IMR-90 (cell line): ENCODE data around the gene LYVE1. TPM values are rescaled to one million over a fixed set of nuclear protein-coding genes. Genes with fewer than 3 reads are reported as not detected.

Source experiments
- ATAC-seq: fragments of 200-7000 bp; cut with Tn5 transposase; 2 replicates; pipeline ENCODE4 v1.9.1; 2020; ENCODE audit warnings: low read depth, mild to moderate bottlenecking, moderate library complexity
- BruUV-seq: library from RNA; stranded (reverse); fragments of 400-500 nt; replicated peaks from 2 replicates; lab custom pipeline; 2021; lab: Mats Ljungman, UMichigan
- CTCF ChIA-PET: fragments of 300-600 bp; formaldehyde crosslinking; extraction: SDS; loops from one replicate; lab custom pipeline; 2021; ENCODE audit warnings: antibody characterized with exemption; lab: Yijun Ruan, JAX
- POLR2A ChIA-PET: fragments of 300-600 bp; sonication (Branson Sonifier 250); formaldehyde crosslinking; loops from one replicate; lab custom pipeline; 2022; ENCODE audit warnings: antibody characterized with exemption; ENCODE audit not compliant: unreplicated experiment; lab: Charles Lee
- DNase-seq: peaks from one replicate; pipeline ENCODE4 v3.0.0; 2013
- H2AFZ ChIP-seq: replicated peaks from 2 replicates; pipeline ENCODE3; 2013; ENCODE audit warnings: low read length, mild to moderate bottlenecking; ENCODE audit not compliant: poor library complexity
- H2AK5ac ChIP-seq: 2 replicates; pipeline ENCODE4 v1.6.1; 2013; ENCODE audit warnings: low read depth, low read length, inconsistent platforms
- H2AK9ac ChIP-seq: replicated peaks from 2 replicates; pipeline ENCODE3; 2013; ENCODE audit warnings: mild to moderate bottlenecking, low read depth, low read length, moderate library complexity; ENCODE audit not compliant: poor library complexity
- H2BK120ac ChIP-seq: 2 replicates; pipeline ENCODE4 v1.6.1; 2013; ENCODE audit warnings: low read depth, low read length, inconsistent platforms
- H2BK15ac ChIP-seq: 3 replicates; pipeline ENCODE4 v1.6.1; 2013; ENCODE audit warnings: low read depth, low read length, inconsistent platforms
- H2BK20ac ChIP-seq: 2 replicates; pipeline ENCODE4 v1.6.1; 2013; ENCODE audit warnings: low read depth, mild to moderate bottlenecking, inconsistent platforms, low read length, moderate library complexity
- H2BK5ac ChIP-seq: 2 replicates; pipeline ENCODE4 v1.6.1; 2013; ENCODE audit warnings: mild to moderate bottlenecking, low read depth, low read length, inconsistent platforms; ENCODE audit not compliant: poor library complexity, severe bottlenecking
- H3K14ac ChIP-seq: replicated peaks from 2 replicates; pipeline ENCODE4 v1.6.1; 2013; ENCODE audit warnings: low read depth, low read length, inconsistent platforms
- H3K18ac ChIP-seq: 2 replicates; pipeline ENCODE4 v1.6.1; 2013; ENCODE audit warnings: low read depth, low read length, control low read depth
- H3K23ac ChIP-seq: 2 replicates; pipeline ENCODE4 v1.6.1; 2013; ENCODE audit warnings: low read depth, low read length, inconsistent platforms
- H3K27ac ChIP-seq: 2 replicates; pipeline ENCODE4 v1.5.1; 2013; ENCODE audit warnings: mild to moderate bottlenecking, control low read depth, low read length; ENCODE audit not compliant: insufficient read depth
- H3K27me3 ChIP-seq: 2 replicates; pipeline ENCODE4 v1.6.1; 2013; ENCODE audit warnings: low read length; ENCODE audit not compliant: control insufficient read depth, insufficient read depth
- H3K36me3 ChIP-seq: 2 replicates; pipeline ENCODE4 v1.6.1; 2013; ENCODE audit warnings: low read length, mixed read lengths; ENCODE audit not compliant: control insufficient read depth, insufficient read depth
- H3K4ac ChIP-seq: 2 replicates; pipeline ENCODE4 v1.6.1; 2013; ENCODE audit warnings: low read depth, low read length, inconsistent platforms
- H3K4me1 ChIP-seq: 2 replicates; pipeline ENCODE4 v1.6.1; 2013; ENCODE audit warnings: low read length, mixed read lengths; ENCODE audit not compliant: control insufficient read depth, insufficient read depth
- H3K4me2 ChIP-seq: 2 replicates; pipeline ENCODE4 v1.6.1; 2013; ENCODE audit warnings: low read depth, mild to moderate bottlenecking, control low read depth, low read length, moderate library complexity
- H3K4me3 ChIP-seq: 2 replicates; pipeline ENCODE4 v1.5.1; 2013; ENCODE audit warnings: low read depth, mild to moderate bottlenecking, control low read depth, low read length, moderate library complexity; ENCODE audit not compliant: insufficient read depth
- H3K56ac ChIP-seq: 2 replicates; pipeline ENCODE4 v1.6.1; 2013; ENCODE audit warnings: low read length, inconsistent platforms; ENCODE audit not compliant: insufficient read depth; ENCODE audit errors: extremely low read depth
- H3K79me1 ChIP-seq, 2 experiments: 2 replicates each; pipeline ENCODE4 v1.6.1; 2013; ENCODE audit warnings: low read length in 2 of 2, inconsistent platforms in 1 of 2, low read depth in 1 of 2
- H3K9ac ChIP-seq: 2 replicates; pipeline ENCODE4 v1.6.1; 2013; ENCODE audit warnings: low read depth, low read length, control low read depth
- H3K9me1 ChIP-seq: 2 replicates; pipeline ENCODE4 v1.6.1; 2013; ENCODE audit warnings: low read length, inconsistent platforms; ENCODE audit not compliant: insufficient read depth
- H3K9me3 ChIP-seq: 2 replicates; pipeline ENCODE4 v1.6.1; 2013; ENCODE audit warnings: low read length; ENCODE audit not compliant: control insufficient read depth, insufficient read depth
- H4K20me1 ChIP-seq: 2 replicates; pipeline ENCODE4 v1.6.1; 2013; ENCODE audit warnings: low read length, inconsistent platforms; ENCODE audit not compliant: insufficient read depth
- H4K5ac ChIP-seq: 2 replicates; pipeline ENCODE4 v1.6.1; 2013; ENCODE audit warnings: mild to moderate bottlenecking, low read depth, low read length, control low read depth
- H4K8ac ChIP-seq, 2 experiments: 2 replicates each; pipeline ENCODE4 v1.6.1; 2013; ENCODE audit warnings: low read depth in 2 of 2, low read length in 2 of 2, control low read depth in 1 of 2, inconsistent platforms in 1 of 2
- H4K91ac ChIP-seq: 2 replicates; pipeline ENCODE4 v1.6.1; 2013; ENCODE audit warnings: low read depth, low read length, inconsistent platforms; ENCODE audit not compliant: insufficient read depth
- FOS ChIP-seq: fragments of 150-350 bp; IDR thresholded peaks from 2 replicates; pipeline ENCODE4 v1.6.1; 2016; ENCODE audit warnings: low read depth, low read length
- USF2 ChIP-seq: fragments of 150-350 bp; IDR thresholded peaks from 2 replicates; pipeline ENCODE4 v1.6.1; 2017; ENCODE audit warnings: mild to moderate bottlenecking, antibody characterized with exemption, low read length, low read depth
- WGBS, 2 experiments: methylation state at CpG; one replicate each; pipeline versions ENCODE4 v1.1.5 to v1.1.7; 2013; ENCODE audit warnings: missing lambda C conversion rate in 2 of 2; ENCODE audit not compliant: insufficient read length in 1 of 2; ENCODE audit errors: extremely low coverage in 2 of 2; 5-methylcytosine and 5-hydroxymethylcytosine counted together
- dilution Hi-C: fragments of 300-500 bp; cut with HindIII; formaldehyde crosslinking; loops from one replicate; pipeline ENCODE4 v1.14.3; 2018; ENCODE audit warnings: low sequenced_read_pairs; ENCODE audit not compliant: unreplicated experiment
- in situ Hi-C: fragments of 300-500 bp; cut with MboI; formaldehyde crosslinking; loops from 3 replicates; pipeline ENCODE4 v1.14.3; 2019; ENCODE audit warnings: low sequenced_read_pairs, inconsistent platforms, mixed read lengths
- intact Hi-C: fragments of 100-400 bp; cut with micrococcal nuclease; formaldehyde crosslinking; loops from 2 replicates; pipeline ENCODE4 v1.10.0; 2022
- polyA plus RNA-seq, 3 experiments: library from polyadenylated mRNA; depleted of rRNA; stranded (reverse); fragments of >200 nt; gene quantifications; 2 replicates each; pipeline ENCODE4 v1.2.3, GENCODE V29; 2012; ENCODE audit warnings: low replicate concordance in 1 of 3
- total RNA-seq: library from RNA; depleted of rRNA; stranded (reverse); fragments of >200 nt; gene quantifications from 2 replicates; pipeline ENCODE4 v1.2.3, GENCODE V29; 2012

Gene LYVE1
- total and polyA plus RNA-seq, 2 of the 4 experiments (the other 2 are of a cell fraction) = not detected

- peak; percentile 73 for ATAC-seq
- dilution Hi-C loops (no loop called here), in situ Hi-C loops (no loop called here), intact Hi-C loops (loop anchor here (1.0 to 10.0 kb wide), 4 partner anchors 12 to 204 kb away; partner anchors contain the start of gene RNF141)
- H3K9ac ChIP-seq = no peak overlapping the region; the same call in 1 of the 2 replicates
- POLR2A ChIA-PET = no interaction called here
- H3K9me3 ChIP-seq = no peaks in the 10 kb centered on the region
- H2AFZ ChIP-seq = no peak overlapping the region
- H4K20me1 ChIP-seq = no peaks in the 10 kb centered on the region
- H3K23ac ChIP-seq = peak overlapping the region; percentile 91
- peak; percentile 78 for DNase-seq
- peak overlapping the region; percentile 71 to 89 for H4K8ac ChIP-seq
- H4K5ac ChIP-seq = peak overlapping the region; percentile 84; the same call in 1 of the 2 replicates
- peak overlapping the region; percentile 81 for H3K56ac ChIP-seq
- CTCF ChIA-PET = no interaction called here
- peak overlapping the region; percentile 81; the same call in 1 of the 2 replicates for H2AK5ac ChIP-seq
- peaks cover 4% of the 10 kb centered on the region for H3K36me3 ChIP-seq
- H2BK20ac ChIP-seq = peak overlapping the region; percentile 98
- no peak overlapping the region for H3K4me3 ChIP-seq
- H3K4ac ChIP-seq = peak overlapping the region; percentile 92; the same call in 1 of the 2 replicates
- no TSS peak for BruUV-seq
- peak overlapping the region; percentile 68; the same call in 1 of the 2 replicates for H3K4me2 ChIP-seq
- peak overlapping the region; percentile 90 for H3K14ac ChIP-seq
- H3K27ac ChIP-seq = peak overlapping the region; percentile 93; the same call in 1 of the 2 replicates
- peaks cover 2% of the 10 kb centered on the region for H3K9me1 ChIP-seq
- H3K79me1 ChIP-seq = peaks cover 6 to 11% of the 10 kb centered on the region in 2 experiments; a peak in 2 of 4 replicates
- peak overlapping the region; percentile 99 for H3K18ac ChIP-seq
- H2BK120ac ChIP-seq = peak overlapping the region; percentile 96
- peak overlapping the region; percentile 100 for H2BK5ac ChIP-seq
- no CpG with 5 or more reads among the region's 2 CpGs for WGBS, 2 experiments
- no peaks in the 10 kb centered on the region for H3K27me3 ChIP-seq
- H2AK9ac ChIP-seq = no peak overlapping the region
- peak overlapping the region; percentile 88 for H4K91ac ChIP-seq
- H3K4me1 ChIP-seq = peaks cover 14% of the 10 kb centered on the region
- TF ChIP-seq USF2 (no peak), FOS (0 out of 2 replicates have a peak, but pooled peaks have one; percentile 6)
- H2BK15ac ChIP-seq = peak overlapping the region; percentile 87; the same call in 1 of the 3 replicates
Observed at GRCh38 chr11:10529279-10529678, 39.2 kb downstream of the LYVE1 start.
